ENCODE measurements around the gene PRDM15.

- TF ChIP-seq POLR2AphosphoS5 (IDR thresholded peaks at IDR 0.05) (no peak), CTCF (IDR thresholded peaks at IDR 0.05 in 8 of 11, conservative IDR thresholded peaks at IDR 0.05 in 3 of 11) (no peak), POLR2A (IDR thresholded peaks at IDR 0.05) (no peak)
Measured at GRCh38 chr21:41846536-41846935, 32.6 kb downstream of the PRDM15 start.
